ENCODE measurements around the gene UTF1. TPM values are rescaled to one million over a fixed set of nuclear protein-coding genes. Genes with fewer than 3 reads are reported as not detected.

The UTF1 gene
- total RNA-seq, 4 donors from 2014 or later = not detected

DNA sequence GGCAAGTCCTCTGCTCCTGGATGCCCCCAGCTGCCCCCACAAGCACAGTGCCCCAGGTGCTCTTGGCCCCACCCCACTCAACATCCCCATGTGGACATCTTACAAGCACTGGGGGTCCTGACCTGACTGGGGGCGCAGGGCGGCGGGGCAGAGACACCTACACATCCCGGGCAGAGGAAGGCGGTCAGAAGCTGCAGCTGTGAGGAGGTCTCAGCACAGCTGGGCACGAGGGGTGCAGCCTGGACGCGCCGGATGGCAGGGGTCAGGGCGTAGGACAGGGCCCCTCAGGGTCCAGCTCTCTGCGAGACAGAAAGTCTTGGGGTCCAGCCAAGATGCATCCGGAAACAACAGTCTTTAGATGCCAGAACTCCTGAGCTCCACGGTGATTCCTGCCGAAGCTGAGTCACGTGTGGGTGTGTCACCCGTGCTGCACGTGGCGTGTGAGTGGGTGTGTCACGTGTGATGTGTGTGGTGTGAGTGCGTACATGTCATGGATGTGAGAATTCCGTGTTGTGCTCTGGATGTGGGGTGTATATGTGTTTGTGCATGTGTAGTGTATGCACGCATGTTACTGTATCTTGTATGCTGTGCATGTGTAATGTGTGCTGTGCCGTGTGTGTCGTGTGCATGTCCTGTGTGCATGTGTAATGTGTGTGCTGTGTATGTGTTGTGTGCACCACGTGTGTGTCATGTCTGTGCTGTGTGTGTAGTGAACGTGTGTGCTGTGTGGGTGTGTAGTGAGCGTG, 12.8 kb downstream of the UTF1 start:
- H3K27me3 ChIP-seq = peaks cover 100% of the 10 kb centered on the region
- no peak overlapping the region for H3K27ac ChIP-seq
- no peak overlapping the region for H3K4me3 ChIP-seq
- WGBS, 2 donors (ENCODE audit: low coverage in 1 of 2) = 59 to 67% methylated on average over 5 to 9 of the region's 27 CpGs
- no peak for ATAC-seq
- peaks cover 0 to 8% (median 0%) of the 10 kb centered on the region in 3 donors for H3K4me1 ChIP-seq
- TF ChIP-seq, protein P1, sequence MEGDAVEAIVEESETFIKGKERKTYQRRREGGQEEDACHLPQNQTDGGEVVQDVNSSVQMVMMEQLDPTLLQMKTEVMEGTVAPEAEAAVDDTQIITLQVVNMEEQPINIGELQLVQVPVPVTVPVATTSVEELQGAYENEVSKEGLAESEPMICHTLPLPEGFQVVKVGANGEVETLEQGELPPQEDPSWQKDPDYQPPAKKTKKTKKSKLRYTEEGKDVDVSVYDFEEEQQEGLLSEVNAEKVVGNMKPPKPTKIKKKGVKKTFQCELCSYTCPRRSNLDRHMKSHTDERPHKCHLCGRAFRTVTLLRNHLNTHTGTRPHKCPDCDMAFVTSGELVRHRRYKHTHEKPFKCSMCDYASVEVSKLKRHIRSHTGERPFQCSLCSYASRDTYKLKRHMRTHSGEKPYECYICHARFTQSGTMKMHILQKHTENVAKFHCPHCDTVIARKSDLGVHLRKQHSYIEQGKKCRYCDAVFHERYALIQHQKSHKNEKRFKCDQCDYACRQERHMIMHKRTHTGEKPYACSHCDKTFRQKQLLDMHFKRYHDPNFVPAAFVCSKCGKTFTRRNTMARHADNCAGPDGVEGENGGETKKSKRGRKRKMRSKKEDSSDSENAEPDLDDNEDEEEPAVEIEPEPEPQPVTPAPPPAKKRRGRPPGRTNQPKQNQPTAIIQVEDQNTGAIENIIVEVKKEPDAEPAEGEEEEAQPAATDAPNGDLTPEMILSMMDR (IDR thresholded peaks at IDR 0.05) = no peak
- H3K36me3 ChIP-seq = no peaks in the 10 kb centered on the region
- H3K9me3 ChIP-seq = no peaks in the 10 kb centered on the region

GRCh38 chr10:133243593-133243992, 13.6 kb downstream of the UTF1 start:
- TF ChIP-seq POLR2AphosphoS5 (IDR thresholded peaks at IDR 0.05) (no peak), EP300 (IDR thresholded peaks at IDR 0.05) (no peak), POLR2A (IDR thresholded peaks at IDR 0.05) (no peak)
- TF ChIP-seq, protein P1 (IDR thresholded peaks at IDR 0.05) = no peak

DNA sequence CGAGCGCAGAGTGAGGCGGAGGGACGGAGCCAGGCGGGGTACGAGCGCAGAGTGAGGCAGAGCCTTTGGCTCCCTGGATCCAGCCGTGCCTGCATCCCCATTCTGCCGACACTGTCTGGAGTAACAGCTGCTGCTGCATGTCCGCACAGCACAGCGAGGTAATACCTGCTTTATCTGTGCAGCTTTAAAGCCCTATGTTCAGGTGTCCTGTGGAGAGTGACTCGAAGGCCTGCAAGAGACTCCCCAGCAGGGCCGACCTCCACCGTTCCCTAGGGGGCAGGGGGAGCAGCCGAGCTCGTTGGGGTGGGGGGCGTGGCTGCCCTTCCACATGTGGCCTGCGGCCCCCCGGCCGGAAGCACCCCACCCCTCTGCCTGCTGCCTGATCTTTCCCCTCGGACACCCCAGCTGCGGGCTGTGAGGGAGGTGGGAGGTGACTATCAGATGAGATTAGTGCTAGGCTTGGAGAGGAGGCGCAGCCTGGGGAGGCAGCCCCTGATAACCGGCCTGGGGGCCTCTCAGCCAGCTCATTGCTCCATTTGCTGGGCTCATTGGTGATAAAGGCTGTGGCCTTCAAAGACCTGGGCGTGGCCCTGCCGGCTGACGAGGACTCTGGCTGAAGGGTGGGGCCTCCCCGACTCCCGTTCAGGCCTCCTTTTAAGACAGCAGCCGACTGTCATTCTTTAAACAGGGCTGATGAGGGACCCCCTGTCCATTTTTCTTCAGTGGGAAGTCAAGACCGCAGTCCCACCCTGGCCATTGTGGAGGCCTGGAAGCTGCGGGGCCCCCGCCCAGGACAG, 15.6 kb downstream of the UTF1 start:
- Histone ChIP-seq H3K9me3 (no peaks in the 10 kb centered on the region), H3K27me3 (peaks cover 98% of the 10 kb centered on the region)
- ATAC-seq = no peak

More at GRCh38 chr10:133243593-133243992, 13.6 kb downstream of the UTF1 start:
- peaks cover 100% of the 10 kb centered on the region for H3K27me3 ChIP-seq
- H3K4me1 ChIP-seq = peaks cover 0 to under 1% (median 0%) of the 10 kb centered on the region in 3 donors
- H3K36me3 ChIP-seq = no peaks in the 10 kb centered on the region
- H3K4me3 ChIP-seq = no peak overlapping the region
- no peak for ATAC-seq
- H3K9me3 ChIP-seq = no peaks in the 10 kb centered on the region
- WGBS, 2 donors (ENCODE audit: low coverage in 1 of 2) = 70 to 87% methylated on average over 3 to 4 of the region's 14 CpGs
- no peak overlapping the region for H3K27ac ChIP-seq

GRCh38 chr10:133246236-133246626, 16.2 kb downstream of the UTF1 start:
- Histone ChIP-seq H3K9me3 (no peaks in the 10 kb centered on the region), H3K27me3 (peaks cover 98% of the 10 kb centered on the region), H3K4me1 (no peaks in the 10 kb centered on the region), H3K36me3 (no peaks in the 10 kb centered on the region), H3K27ac (no peak overlapping the region), H3K4me3 (no peak overlapping the region)
- TF ChIP-seq POLR2A (IDR thresholded peaks at IDR 0.05) = no peak
- TF ChIP-seq, protein P1 (IDR thresholded peaks at IDR 0.05) = no peak
- no peak for TF ChIP-seq POLR2AphosphoS5 (IDR thresholded peaks at IDR 0.05)
- no peak for TF ChIP-seq EP300 (IDR thresholded peaks at IDR 0.05)
- WGBS, 2 donors (ENCODE audit: low coverage in 1 of 2) = 45 to 47% methylated on average over 4 to 8 of the region's 12 CpGs
- ATAC-seq = no peak

More for the DNA sequence above, 15.6 kb downstream of the UTF1 start:
- no peaks in the 10 kb centered on the region for H3K4me1 ChIP-seq
- H3K36me3 ChIP-seq = no peaks in the 10 kb centered on the region
- no peak overlapping the region for H3K4me3 ChIP-seq
- 33 to 80% methylated on average over 2 to 3 of the region's 33 CpGs for WGBS, 2 donors (ENCODE audit: low coverage in 1 of 2)
- no peak overlapping the region for H3K27ac ChIP-seq
- TF ChIP-seq POLR2AphosphoS5 (IDR thresholded peaks at IDR 0.05) (no peak), EP300 (IDR thresholded peaks at IDR 0.05) (no peak), POLR2A (IDR thresholded peaks at IDR 0.05) (no peak)
- TF ChIP-seq, protein P1 (IDR thresholded peaks at IDR 0.05) = no peak
